K562 (cell line): ENCODE data around the gene USP31.

Experiments
- ATF1 ChIP-seq, 2 experiments: fragments of 450-650 bp in 1 of 2; IDR thresholded peaks; 2 replicates each; pipeline ENCODE4 v1.6.1; 2016; ENCODE audit warnings: missing compliant biosample characterization in 1 of 2, missing genetic modification characterization in 1 of 2
- CHD2 ChIP-seq: IDR thresholded peaks from 2 replicates; pipeline ENCODE4 v1.6.1; 2011; ENCODE audit warnings: low read depth, low read length
- ELF1 ChIP-seq: fragments of 200-800 bp; sonication (Bioruptor generic); IDR thresholded peaks from 2 replicates; pipeline ENCODE4 v1.6.1; 2016; ENCODE audit warnings: missing genetic modification characterization, missing compliant biosample characterization
- LEF1 ChIP-seq: fragments of 450-650 bp; IDR thresholded peaks from 2 replicates; pipeline ENCODE4 v1.6.1; 2016; ENCODE audit warnings: mild to moderate bottlenecking
- NONO ChIP-seq, 2 experiments: fragments of 200-400 bp in 1 of 2; fragments of 450-650 bp in 1 of 2; formaldehyde crosslinking in 1 of 2; IDR thresholded peaks; 2 replicates each; pipeline ENCODE4 v1.6.1; 2017; ENCODE audit warnings: low read depth in 2 of 2, mild to moderate bottlenecking in 2 of 2, moderate library complexity in 2 of 2, low read length in 1 of 2
- NR3C1 ChIP-seq: sonication (generic); formaldehyde crosslinking; IDR thresholded peaks from 2 replicates; pipeline ENCODE4 v1.8.1; 2022; ENCODE audit warnings: missing genetic modification reagents
- POLR3G ChIP-seq: IDR thresholded peaks from 2 replicates; pipeline ENCODE4 v1.6.1; 2011; ENCODE audit not compliant: insufficient read length, insufficient replicate concordance; ENCODE audit errors: extremely low read depth
- TAL1 ChIP-seq: fragments of 450-650 bp; IDR thresholded peaks from 2 replicates; pipeline ENCODE4 v1.6.1; 2016; ENCODE audit warnings: mild to moderate bottlenecking
- TF ChIP-seq, protein P1 (sequence below): sonication (generic); formaldehyde crosslinking; IDR thresholded peaks from 2 replicates; pipeline ENCODE4 v1.8.0; 2023; ENCODE audit warnings: missing genetic modification reagents, mild to moderate bottlenecking, borderline replicate concordance
- TF ChIP-seq, protein P2 (sequence below): sonication (generic); formaldehyde crosslinking; IDR thresholded peaks from 2 replicates; pipeline ENCODE4 v1.8.1; 2022; ENCODE audit warnings: missing genetic modification reagents

DNA sequence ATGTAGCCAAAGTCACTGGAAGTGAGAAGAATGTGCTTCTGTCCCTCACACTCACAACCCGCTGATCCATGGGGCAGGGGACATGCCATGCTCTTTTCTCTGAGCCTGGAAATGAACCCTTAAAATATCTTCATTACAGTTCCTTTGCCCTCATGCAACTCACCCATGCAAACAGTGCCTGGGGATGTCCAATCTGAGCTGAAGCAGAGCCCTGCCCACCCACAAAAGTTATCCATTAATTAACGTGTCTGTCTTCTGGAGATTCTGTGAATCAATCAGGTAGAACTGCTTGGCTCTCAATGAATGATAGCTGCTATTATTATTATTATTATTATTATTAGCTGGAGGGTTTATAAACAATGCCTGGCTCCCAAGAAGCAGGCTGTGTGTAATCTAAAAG is 133.7 kb downstream of the USP31 start:
- TF ChIP-seq ATF1 (CRISPR knock-in tag; IDR thresholded peaks at IDR 0.05) (no peak), ATF1 (tag; IDR thresholded peaks at IDR 0.05) (no peak), TAL1 (no peak), LEF1 (no peak), ELF1 (tag) (no peak), CHD2 (no peak), NR3C1 (no peak), POLR3G (no peak), NONO (IDR thresholded peaks at IDR 0.05; ENCODE audit: low read depth in 2 of 2, low read length in 1 of 2) (no peak)
- TF ChIP-seq, protein P1, sequence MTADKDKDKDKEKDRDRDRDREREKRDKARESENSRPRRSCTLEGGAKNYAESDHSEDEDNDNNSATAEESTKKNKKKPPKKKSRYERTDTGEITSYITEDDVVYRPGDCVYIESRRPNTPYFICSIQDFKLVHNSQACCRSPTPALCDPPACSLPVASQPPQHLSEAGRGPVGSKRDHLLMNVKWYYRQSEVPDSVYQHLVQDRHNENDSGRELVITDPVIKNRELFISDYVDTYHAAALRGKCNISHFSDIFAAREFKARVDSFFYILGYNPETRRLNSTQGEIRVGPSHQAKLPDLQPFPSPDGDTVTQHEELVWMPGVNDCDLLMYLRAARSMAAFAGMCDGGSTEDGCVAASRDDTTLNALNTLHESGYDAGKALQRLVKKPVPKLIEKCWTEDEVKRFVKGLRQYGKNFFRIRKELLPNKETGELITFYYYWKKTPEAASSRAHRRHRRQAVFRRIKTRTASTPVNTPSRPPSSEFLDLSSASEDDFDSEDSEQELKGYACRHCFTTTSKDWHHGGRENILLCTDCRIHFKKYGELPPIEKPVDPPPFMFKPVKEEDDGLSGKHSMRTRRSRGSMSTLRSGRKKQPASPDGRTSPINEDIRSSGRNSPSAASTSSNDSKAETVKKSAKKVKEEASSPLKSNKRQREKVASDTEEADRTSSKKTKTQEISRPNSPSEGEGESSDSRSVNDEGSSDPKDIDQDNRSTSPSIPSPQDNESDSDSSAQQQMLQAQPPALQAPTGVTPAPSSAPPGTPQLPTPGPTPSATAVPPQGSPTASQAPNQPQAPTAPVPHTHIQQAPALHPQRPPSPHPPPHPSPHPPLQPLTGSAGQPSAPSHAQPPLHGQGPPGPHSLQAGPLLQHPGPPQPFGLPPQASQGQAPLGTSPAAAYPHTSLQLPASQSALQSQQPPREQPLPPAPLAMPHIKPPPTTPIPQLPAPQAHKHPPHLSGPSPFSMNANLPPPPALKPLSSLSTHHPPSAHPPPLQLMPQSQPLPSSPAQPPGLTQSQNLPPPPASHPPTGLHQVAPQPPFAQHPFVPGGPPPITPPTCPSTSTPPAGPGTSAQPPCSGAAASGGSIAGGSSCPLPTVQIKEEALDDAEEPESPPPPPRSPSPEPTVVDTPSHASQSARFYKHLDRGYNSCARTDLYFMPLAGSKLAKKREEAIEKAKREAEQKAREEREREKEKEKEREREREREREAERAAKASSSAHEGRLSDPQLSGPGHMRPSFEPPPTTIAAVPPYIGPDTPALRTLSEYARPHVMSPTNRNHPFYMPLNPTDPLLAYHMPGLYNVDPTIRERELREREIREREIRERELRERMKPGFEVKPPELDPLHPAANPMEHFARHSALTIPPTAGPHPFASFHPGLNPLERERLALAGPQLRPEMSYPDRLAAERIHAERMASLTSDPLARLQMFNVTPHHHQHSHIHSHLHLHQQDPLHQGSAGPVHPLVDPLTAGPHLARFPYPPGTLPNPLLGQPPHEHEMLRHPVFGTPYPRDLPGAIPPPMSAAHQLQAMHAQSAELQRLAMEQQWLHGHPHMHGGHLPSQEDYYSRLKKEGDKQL (CRISPR knock-in tag), result no peak
- TF ChIP-seq, protein P2, sequence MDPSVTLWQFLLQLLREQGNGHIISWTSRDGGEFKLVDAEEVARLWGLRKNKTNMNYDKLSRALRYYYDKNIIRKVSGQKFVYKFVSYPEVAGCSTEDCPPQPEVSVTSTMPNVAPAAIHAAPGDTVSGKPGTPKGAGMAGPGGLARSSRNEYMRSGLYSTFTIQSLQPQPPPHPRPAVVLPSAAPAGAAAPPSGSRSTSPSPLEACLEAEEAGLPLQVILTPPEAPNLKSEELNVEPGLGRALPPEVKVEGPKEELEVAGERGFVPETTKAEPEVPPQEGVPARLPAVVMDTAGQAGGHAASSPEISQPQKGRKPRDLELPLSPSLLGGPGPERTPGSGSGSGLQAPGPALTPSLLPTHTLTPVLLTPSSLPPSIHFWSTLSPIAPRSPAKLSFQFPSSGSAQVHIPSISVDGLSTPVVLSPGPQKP, result no peak
